ENCODE results near the gene RUNX1. TPM values are rescaled to one million over a fixed set of nuclear protein-coding genes. Genes with fewer than 3 reads are reported as not detected.

RUNX1 gene
- total RNA-seq, 1 donor from 2014 or later: 2.2 TPM

DNA sequence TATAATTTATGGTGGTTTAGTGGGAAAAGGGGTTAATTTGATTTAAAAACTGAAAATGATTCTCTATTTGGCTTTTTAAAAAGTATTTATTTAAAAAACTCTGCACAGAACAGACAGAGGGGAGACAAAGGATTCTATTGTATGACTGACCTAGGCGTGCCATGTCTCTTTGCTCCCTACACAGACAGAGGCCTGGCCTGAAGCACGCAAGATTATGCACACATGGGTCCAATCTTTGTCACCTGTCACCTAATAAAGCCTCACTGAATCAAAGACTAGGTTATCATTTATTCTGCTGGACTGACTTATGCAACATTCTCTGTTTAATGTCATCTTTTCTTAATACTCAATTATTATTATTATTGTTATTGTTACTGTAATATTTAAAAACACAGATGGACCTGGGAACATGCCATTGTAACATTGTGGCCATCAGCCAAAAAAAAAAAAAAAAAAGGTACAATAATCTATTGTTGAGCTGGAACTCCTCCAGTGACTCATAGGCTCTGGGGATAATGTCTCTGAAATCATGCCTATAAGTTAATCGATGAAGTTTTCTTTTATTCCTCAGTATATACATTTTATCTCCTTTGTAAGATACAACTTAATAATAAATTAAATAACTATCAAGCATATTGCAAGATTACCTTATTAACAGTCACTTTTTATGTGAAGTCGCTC is 112.1 kb downstream of the RUNX1 start:
- ATAC-seq (no peak), DNase-seq (no peak)
- intact Hi-C loops (cut with micrococcal nuclease): no loop called here

DNA sequence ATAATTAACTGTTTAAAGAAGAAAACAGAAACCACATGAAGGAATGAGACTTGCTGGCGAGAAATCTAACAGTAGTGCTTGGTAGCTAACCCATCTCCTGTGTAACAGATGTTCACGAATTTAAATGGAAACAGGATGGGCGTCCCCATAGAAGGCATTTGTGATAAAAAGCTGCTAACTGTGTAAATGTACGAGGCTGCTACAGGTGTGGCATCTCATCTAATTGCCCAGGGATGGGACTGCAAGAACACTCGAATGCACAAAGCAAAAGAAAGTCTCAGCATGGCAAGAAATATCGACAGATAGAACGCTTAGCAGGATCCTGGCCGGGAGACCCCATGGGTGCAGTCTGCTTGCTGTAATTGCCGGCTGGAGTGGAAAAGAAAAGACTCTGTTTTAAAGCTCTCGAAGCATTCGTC is 112.7 kb downstream of the RUNX1 start:
- DNase-seq: no peak
- no peak for ATAC-seq
- intact Hi-C loops (cut with micrococcal nuclease): no loop called here

DNA sequence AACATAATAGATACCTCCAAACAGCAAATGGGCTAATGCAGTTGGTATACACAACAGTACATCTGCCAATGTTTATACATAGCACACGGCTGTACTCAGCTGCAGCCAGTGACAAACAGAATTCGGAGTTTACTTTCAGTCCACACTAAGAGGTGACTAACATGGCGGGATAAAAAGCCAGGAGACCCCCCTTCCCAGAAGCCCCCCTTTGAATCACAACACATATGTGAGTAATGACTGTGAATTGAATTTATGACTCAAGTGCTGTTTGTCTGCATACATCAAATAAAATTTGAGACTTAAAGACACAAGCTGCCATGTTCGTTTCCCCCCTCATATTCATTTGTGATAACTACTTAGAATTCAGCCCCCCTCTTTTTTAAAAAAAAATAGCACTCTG is 113.2 kb downstream of the RUNX1 start:
- ATAC-seq (no peak), DNase-seq (no peak)
- intact Hi-C loops (cut with micrococcal nuclease): no loop called here

DNA sequence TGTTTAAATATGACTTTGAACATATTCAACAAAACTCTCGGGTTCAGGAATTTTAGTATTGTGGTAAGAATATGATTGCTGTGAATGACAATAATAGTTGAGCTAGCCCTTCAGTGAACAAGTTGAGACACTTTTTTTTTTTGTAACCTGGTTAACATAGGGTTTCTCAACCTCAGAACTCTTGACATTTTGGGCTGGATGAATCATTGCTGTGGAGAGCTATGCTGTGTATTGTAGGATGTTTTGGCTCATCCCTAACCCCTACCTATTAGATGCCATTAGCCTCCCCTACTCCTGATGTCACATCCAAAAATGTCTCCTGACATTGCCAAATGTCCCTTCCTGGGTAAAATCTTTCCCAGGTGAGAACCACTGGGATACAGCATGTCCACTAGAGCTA is 113.7 kb downstream of the RUNX1 start:
- intact Hi-C loops (cut with micrococcal nuclease): no loop called here
- DNase-seq: no peak
- no peak for ATAC-seq

DNA sequence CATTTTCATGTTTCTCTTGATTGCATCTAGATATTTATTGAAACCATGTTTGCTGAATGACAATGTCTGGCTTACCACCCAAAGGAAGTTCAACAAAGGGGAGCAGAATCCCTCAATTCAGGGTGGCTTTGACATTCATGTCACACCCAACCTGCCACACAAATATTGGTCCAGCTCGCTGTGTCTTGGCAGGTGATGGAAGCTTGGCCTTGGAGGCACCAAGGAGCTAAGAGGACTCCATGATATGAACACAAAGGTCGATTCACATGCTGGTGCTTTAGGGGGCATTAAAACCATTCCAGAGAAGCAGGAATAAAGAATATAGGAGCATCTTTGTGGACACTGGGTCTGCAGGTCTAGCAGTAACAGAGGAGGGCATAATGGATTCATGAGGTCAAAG is 114.8 kb downstream of the RUNX1 start:
- intact Hi-C loops (cut with micrococcal nuclease): no loop called here
- no peak for ATAC-seq
- no peak for DNase-seq

DNA sequence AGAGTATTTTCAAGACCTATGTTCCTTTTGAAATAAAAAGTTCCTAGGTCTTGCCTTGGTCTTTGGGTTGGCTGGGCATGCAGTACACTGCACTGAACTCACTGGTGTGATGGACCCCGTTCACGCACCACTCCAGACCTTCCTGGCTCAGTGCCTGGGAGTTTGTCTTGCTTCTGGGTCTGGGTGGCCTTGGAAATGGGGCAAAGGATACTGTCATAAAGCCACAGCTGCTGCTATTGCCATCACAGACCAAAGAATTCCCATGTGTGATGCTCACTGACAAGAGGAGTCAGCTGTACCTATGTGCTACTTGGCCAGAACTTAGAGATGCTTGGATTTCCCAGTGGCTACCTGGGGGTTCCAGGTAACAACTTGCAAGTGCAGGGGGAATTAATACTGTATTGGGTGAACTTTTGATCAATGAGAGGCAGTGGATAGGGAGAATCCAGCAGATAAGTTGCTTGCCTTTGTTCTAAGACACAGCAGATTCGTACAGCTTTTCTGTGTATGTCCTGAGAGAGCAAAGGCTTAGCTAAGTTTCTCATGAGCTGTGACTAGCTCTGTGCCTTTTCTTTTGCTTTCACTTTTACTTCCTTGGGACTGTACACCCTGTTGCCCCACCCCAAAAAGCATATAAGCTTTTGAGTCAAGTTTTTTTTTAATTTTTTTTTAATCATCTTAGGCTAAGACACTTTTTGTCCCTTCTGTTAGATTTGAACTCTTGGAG is 115.3 kb downstream of the RUNX1 start:
- DNase-seq (no peak), ATAC-seq (no peak)
- intact Hi-C loops (cut with micrococcal nuclease): no loop called here

DNA sequence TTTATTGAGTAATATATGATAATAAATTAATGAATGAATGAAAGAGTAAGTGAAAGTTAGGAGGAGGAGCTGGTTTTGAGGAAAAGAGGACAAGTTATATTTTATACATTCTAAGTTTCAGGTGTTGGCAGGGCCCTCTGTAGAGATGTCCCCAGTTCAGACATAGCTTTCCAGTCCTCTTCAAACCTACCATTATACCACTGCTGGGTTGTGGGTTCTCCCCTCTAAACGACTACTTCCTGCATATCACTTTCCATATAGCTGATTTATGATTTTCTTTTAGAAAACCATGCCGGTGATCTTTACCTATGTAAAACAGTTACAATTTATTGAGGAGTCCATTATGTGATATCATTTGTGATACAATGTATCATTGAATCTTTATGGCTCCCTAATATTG is 116.9 kb downstream of the RUNX1 start:
- intact Hi-C loops (cut with micrococcal nuclease): no loop called here
- no peak for DNase-seq
- ATAC-seq: no peak

DNA sequence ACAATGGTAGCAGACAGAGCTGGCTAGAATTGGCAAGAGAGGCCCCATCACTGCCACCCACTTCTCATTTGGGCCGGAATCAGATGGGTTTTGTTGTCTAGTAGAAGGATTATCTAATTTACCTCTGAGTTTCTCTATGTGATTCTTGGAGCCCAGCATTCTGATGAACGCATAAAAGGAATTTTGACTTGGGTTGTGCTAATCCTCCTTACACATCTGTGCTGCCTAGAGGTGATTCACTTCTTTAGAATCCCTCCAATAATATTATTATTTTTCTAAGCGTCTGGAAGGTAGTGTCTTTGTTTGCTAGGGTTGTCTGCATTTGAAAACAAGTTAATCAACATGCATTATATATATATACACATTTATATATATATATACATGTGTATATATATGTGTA is 118.1 kb downstream of the RUNX1 start:
- no peak for DNase-seq
- intact Hi-C loops (cut with micrococcal nuclease): no loop called here
- ATAC-seq: no peak

DNA sequence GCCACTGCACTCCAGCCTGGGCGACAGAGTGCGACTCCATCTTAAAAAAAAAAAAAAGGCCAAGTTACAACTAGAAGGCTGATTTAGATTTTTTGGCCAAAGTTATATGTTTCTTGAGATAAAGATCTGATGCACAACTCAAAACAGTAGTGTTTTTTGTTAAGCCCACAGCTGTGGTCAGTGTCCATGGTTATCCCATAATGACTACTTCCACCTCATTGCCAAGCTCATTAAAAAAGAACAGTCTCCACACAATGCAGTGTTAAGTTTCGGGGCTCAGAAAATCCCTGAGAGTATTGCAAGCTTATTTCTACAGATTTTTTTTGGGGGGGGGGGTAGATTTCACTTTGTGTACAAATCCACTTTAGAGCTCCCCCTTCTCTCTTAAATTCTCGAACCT is 120.5 kb downstream of the RUNX1 start:
- intact Hi-C loops (cut with micrococcal nuclease): no loop called here
- DNase-seq (no peak), ATAC-seq (no peak)

DNA sequence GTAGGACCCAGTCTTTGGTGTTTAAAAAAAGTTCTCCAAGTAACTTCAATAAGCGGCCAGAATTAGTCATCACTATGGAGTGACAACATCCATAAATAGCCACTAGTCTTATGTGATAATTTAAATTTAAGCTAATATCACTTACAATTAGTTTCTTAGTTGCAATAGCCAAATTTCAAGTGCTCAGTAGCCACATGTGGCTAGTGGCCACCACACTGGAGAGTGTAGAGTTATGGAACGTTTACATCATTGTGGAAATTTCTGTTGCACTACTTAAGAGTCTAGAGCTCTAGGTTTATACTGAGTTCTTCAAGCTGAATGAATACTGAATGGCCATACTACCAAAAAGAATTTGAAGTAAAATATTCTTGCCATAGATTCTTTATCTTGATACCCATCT is 121.1 kb downstream of the RUNX1 start:
- no peak for DNase-seq
- intact Hi-C loops (cut with micrococcal nuclease): no loop called here

DNA sequence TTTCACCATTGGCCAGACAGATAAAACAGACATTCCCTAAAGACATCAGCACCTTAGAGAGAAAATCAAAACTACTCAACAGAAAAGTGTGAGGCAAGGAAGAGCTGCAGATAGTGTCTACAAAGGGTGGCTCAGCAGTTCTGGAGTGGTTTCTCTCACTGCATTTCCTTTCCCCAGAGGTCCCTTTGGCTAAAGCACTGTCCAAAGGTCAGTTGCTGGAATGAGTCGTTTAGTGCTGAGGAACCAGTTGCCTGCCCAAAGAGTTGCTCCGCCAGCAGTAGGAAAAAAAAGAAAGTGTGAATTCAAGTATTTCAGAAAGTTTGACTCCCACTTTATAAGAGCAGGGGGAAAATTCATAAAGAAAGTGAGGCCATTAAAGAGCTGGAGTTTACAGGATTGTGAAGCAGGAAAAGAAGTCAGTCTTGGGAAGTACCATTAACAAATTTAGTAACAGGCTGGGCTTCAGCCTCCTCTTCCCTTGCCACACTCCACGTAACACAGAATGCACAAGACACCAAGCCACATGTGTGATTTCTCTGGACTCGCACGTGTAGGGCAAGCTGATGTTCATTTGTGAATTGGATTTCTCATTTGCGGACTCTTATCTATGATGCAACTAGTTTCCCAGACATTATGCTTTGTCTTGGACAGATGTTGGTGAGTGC is 122.2 kb downstream of the RUNX1 start:
- intact Hi-C loops (cut with micrococcal nuclease): no loop called here
- DNase-seq (no peak), ATAC-seq (peak; percentile 50)

More for the DNA sequence above, 121.1 kb downstream of the RUNX1 start:
- ATAC-seq: no peak

DNA sequence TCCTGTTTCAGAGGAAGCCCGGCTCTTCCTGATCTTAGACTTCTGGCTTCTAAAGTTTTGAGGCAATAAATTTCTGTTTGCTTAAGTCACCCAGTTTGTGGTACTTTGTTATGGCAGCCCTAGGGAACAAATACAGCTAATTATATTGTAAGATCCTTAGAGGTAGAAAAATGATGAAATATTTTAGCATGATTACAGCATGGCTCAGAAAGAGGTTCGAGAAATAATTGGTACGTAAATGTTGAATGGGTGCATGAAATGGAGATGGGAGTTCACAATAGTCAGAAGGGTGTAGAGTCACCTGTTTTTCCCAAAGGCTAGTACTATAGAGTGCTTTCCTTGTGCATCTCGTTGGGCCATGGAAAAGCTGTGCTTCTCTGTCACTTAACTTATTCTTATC is 123.5 kb downstream of the RUNX1 start:
- ATAC-seq: no peak
- no peak for DNase-seq
- intact Hi-C loops (cut with micrococcal nuclease): no loop called here

DNA sequence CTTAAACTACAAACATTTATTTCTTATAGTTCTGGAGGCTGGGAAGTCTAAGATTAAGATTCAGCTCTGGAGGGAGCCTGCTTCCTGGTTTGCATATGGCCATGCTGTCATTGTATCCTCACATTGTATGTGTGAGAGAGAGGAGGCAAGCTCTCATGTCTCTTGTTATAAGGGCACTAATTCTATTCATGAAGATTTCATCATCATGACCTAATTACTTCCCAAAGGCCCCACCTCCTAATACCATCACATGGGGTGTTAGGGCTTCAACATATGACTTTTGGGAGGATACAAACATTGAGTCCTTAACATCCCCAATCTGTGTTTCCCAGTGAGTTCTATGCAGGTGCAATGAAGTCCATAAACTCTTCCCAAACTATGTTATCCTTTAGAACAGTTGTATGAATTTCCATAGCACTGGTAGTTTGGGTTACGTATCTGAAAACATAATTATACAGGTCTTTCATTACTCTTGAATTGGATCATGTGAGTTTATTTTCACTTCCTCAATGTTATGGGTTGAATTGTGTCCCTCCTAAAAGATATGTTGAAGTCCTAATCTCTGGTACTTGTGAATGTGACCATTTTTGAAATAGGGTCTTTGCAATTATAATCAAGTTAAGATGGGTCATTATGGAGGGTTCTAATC is 124.2 kb downstream of the RUNX1 start:
- intact Hi-C loops (cut with micrococcal nuclease): no loop called here
- ATAC-seq (no peak), DNase-seq (no peak)

DNA sequence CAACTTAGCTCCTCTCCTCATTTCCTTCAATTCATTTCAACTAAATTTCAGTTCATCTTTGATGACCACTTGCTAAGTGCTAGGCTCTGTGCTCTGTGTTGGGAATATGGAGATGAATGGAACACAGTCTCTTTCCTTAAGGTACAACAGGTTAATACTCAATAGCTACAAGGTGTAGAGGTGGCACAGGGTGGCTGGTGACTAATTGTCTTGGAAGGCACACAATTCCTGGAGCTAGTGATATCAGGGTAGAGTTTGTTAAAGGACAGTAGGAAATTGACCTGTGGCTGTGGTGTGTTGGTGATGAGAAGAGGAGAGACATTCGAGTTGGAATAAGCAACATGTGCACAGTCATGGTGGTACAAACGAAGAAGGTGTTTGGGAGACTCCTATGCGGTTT is 124.9 kb downstream of the RUNX1 start:
- DNase-seq: no peak
- no peak for ATAC-seq
- intact Hi-C loops (cut with micrococcal nuclease): no loop called here

DNA sequence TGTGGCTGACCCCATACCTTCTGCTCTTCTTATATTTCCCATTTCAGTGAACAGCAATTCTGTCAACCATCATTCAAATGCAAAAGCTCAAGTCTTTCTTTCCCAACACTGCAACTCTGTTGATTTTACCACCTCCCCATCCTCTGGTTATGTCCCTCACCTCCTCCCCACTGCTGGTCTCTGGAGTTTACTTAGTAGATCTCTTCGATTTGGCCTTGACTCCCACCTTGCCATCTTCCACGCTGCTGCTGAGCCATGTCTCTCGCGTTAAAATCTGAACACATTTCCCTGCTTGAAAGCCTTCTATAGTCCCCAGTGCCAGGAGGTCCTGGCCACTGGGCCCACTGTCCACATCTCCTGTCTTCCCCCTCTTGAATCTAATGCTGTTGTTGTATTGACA is 125.5 kb downstream of the RUNX1 start:
- no peak for ATAC-seq
- intact Hi-C loops (cut with micrococcal nuclease): no loop called here
- DNase-seq: no peak

DNA sequence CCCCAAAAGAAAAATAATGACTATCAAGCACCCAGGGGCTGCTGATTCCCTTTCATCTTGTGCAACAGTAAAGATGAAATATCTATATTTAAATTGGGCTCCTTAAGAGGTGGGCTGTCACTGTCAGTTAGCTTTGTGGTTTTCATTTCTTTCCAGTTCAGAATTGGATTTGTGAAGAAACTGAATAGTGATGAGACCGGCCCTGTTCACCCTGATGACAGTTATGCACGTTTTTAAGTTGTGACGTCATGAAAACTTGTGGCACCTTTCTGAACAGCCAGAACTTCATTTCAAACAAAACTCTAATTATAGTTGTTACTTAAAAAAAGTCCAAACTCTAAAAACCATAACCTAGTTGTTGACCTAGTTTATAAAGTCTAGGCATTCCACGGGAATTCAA is 125.9 kb downstream of the RUNX1 start:
- ATAC-seq (no peak), DNase-seq (no peak)
- intact Hi-C loops (cut with micrococcal nuclease): no loop called here

DNA sequence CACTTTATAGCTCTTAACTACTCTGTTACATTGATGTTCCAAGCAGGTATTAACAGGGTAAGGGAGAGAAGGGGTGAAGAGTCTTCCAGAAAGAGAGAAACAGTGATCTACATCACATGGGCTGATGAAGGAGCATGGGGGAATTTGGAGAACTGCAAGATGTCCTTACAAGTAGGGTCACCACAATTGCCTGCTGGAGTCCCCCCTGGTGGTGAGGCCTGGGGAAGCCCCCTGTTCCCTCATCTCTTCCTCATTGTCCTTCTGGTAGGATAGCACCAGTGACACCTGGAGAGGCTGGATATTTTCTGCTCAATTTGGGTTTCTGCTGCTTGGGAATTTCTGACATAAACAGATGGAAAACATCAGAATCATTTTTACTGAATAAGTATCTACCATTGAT is 126.6 kb downstream of the RUNX1 start:
- no peak for DNase-seq
- no peak for ATAC-seq
- intact Hi-C loops (cut with micrococcal nuclease): no loop called here

DNA sequence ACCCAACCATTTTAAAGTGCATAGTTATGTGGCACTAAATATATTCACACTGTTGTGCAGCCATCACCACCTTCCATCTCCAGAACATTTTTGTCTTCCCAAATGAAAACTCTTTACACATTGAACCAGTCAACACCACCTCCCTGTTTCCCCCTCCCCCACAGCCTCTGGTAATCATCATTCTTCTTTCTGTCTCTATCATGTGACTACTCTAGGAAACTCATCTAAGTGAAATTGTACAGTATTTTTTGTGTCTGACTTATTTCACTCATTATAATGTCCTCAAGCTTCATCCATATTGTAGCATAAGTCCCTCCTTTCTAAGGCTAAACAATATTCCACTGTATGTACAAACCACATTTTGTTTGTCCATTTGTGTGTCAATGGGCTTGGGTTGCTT is 128.0 kb downstream of the RUNX1 start:
- intact Hi-C loops (cut with micrococcal nuclease): no loop called here
- no peak for DNase-seq
- no peak for ATAC-seq

DNA sequence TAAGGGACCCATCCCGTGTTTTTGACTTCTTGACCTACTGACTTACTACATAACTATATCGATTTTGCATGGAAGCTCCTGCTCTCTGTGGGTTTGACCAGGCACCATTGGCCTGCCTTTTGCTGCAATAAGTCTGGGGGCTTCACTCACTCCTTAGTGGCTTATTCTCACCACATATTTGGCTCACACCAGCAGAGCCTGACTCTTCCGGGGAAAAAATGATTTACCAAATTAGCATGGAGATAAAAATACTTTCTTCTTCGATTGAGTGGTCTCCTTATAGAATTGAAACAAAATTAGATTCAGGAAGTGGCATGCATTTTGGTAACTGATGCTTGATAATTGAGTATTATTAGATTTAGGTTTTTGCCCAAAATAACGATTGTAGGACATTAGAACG is 129.7 kb downstream of the RUNX1 start:
- intact Hi-C loops (cut with micrococcal nuclease): no loop called here
- no peak for ATAC-seq

DNA sequence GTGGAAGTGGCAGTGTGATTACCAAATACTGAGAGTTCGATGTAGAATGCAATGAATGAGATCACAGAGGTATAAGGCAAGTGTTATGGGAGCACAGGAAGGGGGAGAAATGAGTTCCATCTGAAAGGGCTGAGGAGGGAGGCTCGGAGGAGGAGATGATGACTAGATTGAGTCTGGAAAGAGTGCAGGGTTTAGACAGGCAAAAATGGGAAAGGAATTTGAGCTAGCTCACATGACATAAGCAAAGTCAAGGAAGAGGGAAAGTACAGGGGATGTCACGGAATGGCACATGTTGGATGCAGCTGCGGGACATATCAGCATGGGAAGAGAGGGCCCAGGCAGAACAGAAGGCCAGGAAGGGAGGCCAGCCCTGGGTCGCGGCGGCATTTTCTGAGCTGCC is 132.7 kb downstream of the RUNX1 start:
- intact Hi-C loops (cut with micrococcal nuclease): no loop called here
- ATAC-seq (no peak), DNase-seq (no peak)

More for the DNA sequence above, 129.7 kb downstream of the RUNX1 start:
- no peak for DNase-seq

Data from left ventricle myocardium superior (tissue), 1 donor.